GM04503 (cell line): ENCODE data around the gene ISG15.
"Not testable (repeated sequence)": the region's sequence is repeated elsewhere in the genome, so short reads cannot be mapped to it uniquely, and the experiment has no call there.

Source experiments
- DNase-seq: peaks from one replicate; pipeline ENCODE4 v3.0.0-alpha.2; 2012; ENCODE audit warnings: low read depth

Gene ISG15

DNA sequence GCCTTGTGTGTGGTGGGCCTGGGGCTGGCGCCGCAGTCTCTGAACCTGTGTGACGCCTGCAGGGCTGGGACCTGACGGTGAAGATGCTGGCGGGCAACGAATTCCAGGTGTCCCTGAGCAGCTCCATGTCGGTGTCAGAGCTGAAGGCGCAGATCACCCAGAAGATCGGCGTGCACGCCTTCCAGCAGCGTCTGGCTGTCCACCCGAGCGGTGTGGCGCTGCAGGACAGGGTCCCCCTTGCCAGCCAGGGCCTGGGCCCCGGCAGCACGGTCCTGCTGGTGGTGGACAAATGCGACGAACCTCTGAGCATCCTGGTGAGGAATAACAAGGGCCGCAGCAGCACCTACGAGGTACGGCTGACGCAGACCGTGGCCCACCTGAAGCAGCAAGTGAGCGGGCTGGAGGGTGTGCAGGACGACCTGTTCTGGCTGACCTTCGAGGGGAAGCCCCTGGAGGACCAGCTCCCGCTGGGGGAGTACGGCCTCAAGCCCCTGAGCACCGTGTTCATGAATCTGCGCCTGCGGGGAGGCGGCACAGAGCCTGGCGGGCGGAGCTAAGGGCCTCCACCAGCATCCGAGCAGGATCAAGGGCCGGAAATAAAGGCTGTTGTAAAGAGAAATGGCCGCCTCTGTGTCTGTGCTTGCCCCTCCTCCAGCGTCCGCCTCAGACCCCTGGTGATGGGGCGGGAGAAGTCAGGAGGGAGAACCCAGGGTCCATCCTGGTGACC, 788 bp downstream of the ISG15 start:
- no peak for DNase-seq

DNA sequence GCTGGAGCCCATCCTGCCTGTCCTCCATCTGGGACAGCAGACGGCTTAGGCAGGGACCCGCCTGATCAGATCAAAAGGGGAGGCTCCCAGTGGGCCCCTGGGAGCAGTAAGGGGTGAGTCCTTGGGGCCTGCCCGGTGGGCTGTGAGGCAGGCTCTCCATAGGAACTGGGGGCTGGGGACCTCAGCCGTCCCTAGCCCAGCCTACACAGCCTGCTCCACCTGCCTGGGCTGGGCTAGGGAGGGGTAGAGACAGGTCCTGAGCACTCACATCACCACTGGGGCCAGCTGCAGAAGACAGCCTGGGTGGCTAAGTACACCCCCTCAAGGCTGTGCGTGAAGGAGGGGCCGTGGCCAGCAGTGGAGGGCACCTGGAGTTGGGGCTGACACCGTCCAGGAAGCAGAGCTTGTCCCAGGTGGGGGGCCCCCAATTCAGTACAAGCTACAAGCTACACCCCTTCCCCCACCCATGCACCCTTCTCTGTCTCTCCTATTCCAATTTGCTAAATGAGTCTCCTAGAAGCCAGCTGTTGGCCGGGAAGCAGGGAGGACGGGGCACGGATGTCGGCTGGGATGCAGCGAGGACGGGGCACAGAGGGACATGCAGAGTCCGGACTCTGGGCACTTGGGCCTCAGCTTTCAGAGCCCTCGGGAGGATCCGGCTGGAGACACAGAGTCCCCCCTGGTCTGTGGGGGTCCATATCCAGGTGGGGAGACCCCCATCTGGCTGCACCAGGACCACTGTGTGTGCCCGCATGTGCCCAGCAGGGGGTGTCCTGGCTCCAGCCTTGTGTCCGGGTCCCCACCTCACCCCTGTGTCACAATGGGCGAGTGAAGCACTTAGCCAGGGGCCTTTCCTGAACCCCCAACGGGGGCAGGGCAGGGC, 1.7 kb downstream of the ISG15 start:
- no peak for DNase-seq

DNA sequence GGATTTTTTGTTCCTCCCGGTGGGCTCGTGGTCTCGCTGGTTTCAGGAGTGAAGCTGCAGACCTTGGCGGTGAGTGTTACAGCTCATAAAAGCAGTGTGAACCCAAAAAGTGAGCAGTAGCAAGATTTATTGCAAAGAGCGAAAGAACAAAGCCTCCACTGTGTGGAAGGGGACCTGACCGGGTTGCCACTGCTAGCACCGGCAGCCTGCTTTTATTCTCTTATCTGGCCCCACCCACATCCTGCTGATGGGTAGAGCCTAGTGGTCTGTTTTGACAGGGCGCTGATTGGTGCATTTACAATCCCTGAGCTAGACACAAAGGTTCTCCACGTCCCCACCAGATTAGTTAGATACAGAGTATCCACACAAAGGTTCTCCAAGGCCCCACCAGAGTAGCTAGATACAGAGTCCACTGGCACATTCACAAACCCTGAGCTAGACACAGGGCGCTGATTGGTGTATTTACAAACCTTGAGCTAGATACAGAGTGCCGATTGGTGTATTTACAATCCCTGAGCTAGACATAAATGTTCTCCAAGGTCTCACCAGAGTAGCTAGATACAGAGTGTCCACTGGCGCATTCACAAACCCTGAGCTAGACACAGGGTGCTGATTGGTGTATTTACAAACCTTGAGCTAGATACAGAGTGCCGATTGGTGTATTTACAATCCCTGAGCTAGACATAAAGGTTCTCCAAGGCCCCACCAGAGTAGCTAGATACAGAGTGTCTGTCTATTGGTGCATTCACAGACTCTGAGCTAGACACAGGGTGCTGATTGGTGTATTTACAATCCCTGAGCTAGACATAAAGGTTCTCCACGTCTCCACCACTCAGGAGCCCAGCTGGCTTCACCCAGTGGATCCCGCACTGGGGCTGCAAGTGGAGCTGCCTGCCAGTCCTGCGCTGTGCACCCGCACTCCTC, 4.4 kb downstream of the ISG15 start:
- DNase-seq: not testable (repeated sequence)

DNA sequence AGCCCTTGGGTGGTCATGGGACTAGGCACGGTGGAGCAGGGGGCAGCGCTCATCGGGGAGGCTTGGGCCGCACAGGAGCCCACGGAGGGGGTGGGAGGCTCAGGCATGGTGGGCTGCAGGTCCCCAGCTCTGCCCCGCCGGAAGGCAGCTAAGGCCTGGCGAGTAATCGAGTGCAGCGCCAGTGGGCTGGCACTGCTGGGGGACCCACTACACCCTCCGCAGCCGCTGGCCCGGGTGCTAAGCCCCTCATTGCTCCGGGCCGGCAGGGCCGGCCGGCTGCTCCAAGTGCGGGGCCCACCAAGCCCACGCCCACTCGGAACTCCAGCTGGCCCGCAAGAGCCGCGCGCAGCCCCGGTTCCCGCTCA, 5.0 kb downstream of the ISG15 start:
- not testable (repeated sequence) for DNase-seq

DNA sequence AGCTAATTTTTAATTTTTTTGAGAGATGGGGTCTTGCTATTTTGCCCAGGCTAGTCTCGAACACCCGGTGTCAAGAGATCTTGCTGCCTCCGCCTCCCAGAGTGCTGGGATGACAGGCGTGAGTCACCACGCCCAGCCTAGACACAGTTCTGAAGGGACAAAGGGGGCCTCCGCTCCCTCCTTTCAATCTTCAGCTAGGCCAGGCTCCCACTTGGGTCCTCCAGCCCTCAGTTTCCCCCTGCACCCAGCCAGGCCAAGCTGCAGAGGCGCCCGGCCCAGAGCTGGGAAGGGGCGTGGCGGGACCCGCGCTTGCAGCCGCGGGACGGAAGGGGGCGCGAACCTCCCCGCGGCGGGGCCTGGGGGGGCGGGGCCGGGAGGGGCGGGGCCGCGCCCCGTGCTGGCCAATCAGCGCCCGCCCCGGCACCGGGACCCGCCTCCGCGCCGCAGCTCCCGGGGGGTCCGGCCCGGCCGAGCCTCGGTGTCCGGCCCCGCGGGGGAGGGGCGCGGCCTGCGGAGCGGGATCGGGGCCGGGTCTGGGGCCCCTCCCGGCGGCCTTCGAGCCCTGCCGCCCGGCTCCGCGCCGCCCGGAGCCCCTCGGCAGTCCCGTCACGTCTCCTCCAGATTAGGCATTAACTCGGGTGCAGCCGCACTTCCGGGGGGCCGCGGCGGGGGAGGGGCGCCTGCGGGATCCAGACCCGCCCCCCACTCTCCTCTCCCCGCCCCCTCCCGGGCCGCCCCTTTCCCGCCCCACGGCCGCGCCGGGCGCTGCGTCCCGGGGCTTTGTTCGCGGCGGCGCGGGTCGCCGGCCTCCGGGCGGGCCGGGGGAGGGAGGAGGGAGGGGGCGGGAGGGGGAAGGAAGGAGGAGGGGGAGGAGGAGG, 6.1 kb downstream of the ISG15 start:
- no peak for DNase-seq

DNA sequence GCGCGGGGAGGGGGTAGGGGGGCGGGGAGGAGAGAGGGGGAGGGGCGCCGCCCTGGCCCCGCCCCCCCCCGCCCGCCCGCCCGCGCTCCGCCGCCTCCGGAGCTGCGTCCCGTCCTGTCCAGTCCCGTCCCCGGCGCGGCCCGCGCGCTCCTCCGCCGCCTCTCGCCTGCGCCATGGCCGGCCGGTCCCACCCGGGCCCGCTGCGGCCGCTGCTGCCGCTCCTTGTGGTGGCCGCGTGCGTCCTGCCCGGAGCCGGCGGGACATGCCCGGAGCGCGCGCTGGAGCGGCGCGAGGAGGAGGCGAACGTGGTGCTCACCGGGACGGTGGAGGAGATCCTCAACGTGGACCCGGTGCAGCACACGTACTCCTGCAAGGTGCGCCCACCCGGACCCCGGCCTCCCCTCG, 6.7 kb downstream of the ISG15 start, which contains the start of gene AGRN:
AGRN (plus strand) TSS at position 121 of the 405 bp plus-strand sequence; CDS start at position 174, 53 bp downstream.
- no peak for DNase-seq

DNA sequence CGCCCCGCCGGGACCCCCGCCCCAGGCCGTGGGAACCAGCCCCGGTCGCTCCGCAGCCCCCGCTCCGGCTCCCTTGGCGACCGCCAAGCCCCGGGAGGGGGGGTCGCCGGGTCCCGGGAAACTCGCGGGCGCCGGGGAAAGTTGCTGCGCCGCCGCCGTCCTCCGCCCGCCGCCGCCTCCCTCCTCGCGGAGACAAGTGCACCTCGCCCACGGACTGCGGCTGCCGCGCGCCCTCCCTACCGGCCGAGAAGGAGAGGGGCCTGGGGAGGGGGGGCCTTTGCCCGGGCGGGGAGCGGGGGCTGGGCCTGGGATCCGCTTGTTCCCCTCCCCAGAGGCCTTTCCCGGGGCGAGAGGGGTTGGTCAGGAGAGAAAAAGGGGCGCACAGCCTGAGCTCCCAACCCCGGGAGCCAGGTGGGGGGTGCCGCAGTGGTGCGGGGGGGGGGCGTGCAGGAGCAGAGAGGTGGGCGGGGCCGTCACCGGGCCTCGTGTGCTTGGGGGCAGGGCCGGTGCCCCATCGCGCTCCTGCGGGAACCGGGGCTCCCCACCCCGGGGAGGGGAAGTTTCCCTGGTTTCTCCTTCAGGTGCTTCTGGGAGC, 7.2 kb downstream of the ISG15 start:
- DNase-seq: no peak

DNA sequence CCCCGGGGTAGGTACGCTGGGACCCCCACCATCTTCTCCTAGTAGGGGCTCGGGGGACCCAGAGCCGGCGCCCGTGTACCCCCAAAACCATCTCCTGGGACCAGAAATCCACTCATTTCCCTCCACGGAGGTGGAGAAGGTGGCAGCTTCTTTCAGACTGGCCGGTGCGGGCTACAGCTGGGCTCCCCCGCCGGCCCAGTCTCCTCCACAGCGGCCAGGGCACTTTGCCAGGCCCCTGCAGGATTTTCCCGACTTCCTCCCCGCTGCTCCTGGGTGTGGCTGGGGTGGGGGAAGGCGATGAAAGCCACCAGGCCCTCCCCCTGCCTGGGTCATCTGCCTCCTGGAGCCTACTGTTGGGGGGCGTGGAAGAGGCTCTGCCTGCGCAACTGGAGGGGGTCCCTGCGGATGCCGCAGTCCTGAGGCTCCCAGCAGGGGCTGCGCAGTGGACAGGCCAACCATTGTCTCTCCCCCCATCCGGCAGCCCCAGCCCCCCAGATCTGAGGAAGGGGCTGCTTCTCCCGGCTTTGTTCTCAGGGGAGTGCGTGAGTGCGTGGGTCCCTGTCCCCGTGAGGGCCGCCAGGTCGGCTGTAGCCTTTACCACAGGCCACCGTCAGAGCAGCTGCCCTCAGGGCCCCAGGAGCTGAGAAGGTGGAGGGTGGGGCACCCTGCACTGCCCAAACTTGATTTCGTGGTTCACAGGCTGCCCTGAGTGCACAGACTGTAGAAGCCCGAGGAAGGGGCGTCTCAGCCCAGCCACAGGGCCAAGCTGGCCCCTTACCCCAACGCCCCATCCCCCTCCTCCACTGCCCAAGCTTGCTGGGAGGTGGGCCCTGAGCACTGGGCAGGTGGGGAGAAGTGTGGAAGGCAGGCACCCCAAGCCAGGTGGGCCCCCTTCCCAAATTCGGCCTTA, 8.0 kb downstream of the ISG15 start:
- DNase-seq: no peak

DNA sequence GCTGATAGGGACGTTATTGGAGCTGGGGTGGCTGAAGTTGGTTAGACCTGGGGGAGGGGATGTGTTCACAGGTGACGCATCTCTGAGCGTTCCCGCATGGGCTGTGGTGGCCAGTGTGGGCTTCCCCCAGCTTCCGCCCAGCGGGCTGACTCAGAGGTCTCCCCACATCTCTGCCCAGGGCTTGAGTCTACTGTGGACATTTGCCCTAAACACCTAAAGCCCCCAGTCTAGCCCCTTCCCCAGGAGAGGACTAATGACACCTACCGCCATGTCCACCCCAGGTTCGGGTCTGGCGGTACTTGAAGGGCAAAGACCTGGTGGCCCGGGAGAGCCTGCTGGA, 8.6 kb downstream of the ISG15 start:
- DNase-seq: no peak

DNA sequence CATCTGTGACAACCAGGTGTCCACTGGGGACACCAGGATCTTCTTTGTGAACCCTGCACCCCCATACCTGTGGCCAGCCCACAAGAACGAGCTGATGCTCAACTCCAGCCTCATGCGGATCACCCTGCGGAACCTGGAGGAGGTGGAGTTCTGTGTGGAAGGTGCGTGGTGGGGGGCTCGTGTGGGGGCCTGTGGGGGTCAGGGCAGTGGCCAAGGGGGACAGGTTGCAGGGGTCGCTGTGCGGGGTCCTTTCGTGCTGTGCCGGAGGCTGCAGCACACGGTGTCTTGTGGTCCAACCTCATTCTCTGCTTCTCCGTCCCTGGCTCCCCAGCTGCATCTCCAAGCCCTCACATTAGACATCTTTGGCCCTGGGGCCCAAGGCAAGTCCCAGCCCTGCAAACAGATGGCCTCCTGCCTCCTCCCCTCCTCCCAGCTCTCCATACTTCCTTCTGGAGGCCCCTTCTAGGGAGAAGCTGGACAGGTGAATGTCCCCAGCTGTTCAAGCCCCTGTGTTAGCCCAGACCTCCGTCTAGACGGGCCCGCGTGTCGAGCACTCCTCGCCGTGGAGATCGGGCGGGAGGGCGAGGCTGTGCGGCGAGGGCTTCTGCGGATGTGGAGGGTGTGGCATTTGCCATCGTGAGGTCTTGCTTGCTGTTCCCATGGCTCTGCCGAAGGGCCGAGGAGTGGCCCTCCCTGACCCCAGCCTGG, 9.2 kb downstream of the ISG15 start:
- no peak for DNase-seq

DNA sequence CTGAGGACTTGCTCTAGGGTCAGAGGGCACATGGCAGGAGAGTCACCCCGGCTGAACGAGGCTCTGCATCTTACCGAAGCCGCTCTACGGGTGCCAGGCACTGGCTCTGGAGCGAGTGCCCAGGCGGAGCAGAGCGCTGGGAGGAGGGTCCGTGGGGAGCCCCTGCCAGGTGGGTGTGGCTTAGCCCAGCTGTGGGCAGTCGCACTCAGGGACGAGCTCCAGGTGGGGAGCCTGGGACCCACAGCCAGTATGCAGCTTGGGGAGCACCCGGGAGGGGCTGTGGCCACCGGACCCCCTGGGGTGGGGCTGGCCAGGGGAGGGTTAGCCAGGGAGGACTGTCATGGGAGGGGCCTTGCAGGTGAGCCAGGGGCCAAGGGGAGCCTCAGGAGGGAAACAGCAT, 10.4 kb downstream of the ISG15 start:
- no peak for DNase-seq

DNA sequence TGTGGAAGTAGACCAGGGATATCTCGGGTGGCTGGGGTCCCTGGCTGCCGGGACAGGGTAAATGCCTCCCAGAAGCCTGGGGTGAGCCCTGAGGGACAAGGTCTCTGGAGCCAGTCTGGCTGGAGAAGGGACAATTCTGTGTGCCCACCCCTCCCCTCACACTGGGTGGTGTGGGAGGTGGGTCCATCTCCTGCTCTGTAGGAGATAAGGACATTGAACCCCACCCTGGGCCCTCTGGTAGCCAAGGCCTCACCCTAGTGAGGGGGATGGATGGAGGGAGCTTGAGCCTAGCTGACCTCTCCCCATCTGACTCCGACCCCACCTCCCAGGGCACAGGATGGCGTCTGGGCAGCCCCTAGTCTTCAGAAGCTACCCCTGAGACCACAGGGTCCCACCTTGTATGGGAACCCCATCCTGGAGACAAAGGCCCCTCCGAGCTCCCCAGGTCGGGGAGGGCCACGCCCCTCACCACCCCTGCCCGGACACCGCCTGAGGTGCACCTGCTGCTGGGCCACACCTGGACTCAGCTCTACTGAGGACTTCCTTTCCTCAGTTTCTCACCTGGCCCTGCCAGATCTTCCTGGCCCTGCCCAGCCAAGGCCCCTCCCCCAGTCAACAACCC, 11.0 kb downstream of the ISG15 start:
- DNase-seq: no peak

DNA sequence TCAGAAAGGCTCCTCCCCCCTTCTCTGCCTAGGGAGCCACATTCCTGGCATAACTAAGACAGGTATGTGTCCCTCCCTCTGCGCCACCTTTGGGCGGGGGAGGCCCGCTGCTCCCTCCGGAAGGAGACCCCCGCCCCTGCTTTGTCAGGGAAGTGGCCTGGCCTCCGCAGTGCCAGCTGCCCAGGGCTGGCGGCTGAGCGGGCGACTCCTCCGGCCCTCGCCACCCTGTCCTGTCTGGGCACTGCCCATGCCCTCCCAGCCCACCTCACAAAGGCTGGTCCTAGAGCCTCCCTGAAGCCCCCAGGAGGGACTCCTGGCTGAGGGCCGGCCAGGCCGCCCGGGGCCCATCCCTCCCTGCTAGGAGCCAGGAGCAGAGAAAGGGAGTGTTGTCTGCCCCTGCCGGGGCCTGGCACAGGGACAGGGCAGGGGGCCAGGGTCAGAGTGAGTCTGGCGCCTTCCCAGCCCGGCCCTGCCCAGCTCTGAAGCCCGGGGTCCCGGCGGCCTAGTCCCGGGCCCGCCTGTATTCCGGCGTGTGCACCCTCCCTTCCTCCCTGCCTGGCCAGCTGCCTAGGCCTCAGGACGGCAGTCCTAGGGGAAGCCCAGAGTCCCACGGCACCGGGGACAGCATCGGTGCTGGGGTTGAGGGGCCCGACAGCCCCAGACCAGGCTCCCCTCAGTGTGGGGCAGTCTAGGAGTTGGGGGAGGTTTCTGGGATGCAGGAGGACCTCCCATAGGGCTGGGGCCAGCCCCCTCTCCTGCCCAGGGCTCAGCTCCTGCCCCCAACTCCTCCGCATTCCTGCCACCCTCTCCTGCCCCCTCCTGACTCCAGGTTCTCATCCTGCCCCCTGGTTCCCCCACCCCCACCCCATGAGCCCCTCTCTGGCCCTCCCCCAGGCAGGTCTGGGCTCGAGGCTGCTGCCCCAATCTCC, 11.7 kb downstream of the ISG15 start:
- no peak for DNase-seq

DNA sequence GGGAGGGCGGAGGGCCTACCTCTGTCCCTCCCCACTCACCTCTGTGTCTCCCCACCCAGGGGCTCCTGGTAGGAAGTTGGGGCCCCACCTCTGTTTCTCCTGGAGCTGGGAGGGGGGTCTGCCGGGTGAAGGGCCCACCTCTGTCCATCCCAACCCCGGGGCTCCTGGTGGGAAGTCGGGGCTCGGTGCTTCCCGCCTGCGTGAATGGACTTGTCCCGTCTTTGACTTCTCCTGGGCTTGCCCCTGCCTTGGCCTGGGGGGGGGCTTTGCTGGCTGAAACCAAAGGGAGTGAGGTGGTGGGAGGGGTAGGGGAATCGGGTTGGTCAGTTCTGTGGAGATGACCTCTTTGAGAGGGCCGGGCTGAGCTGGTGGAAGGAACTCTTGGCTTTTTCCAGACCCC, 12.4 kb downstream of the ISG15 start:
- no peak for DNase-seq

DNA sequence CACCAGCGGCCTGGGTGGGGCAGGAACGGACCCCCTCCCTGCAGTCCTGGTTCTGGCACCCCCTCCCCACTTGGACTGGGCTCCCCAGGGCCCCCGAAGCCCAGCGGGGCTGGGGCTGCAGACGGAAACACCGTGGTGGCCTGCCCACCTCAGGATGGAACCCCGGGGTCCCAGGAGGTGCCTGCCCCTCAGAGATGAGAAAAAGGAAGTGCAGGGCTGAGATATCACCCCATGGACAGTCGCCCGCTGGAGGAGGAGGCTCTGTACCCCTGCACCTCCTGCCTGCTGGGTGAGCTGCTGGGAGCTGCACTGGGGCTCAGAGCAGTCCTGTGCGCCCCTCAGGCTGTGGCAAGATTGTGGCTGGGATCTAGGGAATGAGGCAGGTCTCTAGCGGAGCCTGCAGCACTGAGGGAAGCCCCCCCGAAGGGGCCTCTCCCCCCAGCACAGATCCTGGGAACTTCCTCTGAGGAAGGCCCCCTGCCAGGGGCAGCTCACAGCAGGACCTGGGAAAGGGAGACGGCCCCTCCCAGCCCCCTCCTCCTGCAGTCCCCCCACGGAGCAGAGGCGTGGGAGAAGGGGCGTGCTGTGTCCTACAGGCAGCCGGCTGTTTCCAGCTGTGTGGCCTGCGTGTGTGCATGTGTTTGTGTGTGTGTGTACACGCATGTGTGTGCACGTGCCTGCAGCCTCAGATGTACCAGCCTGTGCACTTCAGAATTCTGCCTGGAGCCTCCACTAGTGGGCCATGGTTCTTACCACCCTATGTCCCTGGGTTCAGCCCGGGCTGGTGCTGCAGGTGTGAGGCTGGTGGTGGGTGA, 13.5 kb downstream of the ISG15 start:
- DNase-seq: no peak

DNA sequence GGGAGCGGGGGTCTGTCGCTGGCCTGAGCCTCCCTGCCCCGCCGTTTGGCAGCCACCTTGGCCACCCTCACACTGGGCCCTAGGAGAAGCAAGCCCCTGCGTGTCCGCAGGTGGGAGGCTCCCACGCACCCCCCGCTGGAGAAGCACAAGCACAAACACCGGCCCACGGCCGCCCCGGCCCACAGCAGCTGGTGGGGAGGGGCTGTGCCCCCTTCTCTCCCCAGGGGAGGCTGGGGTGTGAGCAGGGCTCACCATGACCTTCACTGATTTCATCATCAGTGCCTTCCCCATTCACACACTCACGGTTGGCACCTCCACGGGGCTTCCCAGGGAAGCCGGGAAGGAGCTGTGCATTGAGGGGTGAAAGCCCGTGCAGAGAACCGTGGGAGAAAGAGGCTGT, 14.5 kb downstream of the ISG15 start:
- no peak for DNase-seq
